ENCODE results near the gene SLC22A4. TPM values are rescaled to one million over a fixed set of nuclear protein-coding genes. Genes with fewer than 3 reads are reported as not detected.

SLC22A4 gene
- total and polyA plus RNA-seq, 2 of the 8 experiments (the other 6 are each of a cell fraction or from before 2014, with no cell fraction given) = 0.45 to 0.60 TPM

DNA sequence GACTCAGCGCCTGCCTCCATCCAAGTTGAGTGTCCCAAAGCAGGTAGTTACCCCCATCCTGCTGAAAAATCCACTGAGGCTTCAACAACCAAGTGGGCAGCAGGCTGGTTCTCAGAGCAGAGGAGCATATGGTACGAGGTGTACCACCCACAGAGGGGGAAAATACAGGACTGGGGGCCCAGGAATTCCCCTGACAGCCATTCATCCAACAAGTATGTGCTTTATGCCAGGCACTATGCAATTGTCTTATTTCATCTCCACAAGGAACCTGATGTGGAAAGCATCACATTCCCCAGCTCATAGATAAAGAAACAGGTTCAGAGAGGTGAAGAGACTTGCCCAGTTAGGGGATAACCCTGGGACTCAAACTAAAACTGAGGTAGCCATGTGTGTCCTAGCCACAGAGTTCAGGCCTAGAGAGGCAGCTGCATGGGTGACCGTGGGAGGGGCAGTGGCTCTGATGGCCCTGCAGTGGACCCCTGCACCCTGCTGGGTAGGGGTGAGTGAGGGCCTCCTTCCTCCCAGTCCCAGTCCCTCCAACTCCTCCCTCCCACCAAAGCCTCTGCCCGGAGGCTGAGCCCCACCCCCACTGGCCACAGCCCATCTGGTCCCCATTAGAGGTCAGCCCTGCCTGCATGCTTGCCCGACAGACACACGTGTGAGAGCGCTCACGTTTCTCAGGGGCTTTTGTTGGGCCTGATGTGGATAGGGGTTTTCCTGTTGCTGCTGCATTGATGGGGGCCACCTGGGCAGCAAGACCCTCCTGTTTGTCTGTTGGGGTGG lies 25.2 kb upstream of the SLC22A4 start:
- Histone ChIP-seq H2BK15ac (ENCODE audit: low read length) (no peak overlapping the region), H2BK5ac (ENCODE audit: low read depth, low read length) (no peak overlapping the region), H4K8ac (ENCODE audit: extremely low read depth, insufficient read depth, low read length) (no peak overlapping the region), H3K14ac (ENCODE audit: insufficient read length) (no peak overlapping the region), H3K9me3 (ENCODE audit: insufficient read depth in 2 of 2, low read depth in 1 of 2, low read length in 1 of 2) (no peaks in the 10 kb centered on the region), H3K4ac (replicated peaks; ENCODE audit: insufficient read length, low read depth, low read length) (no peak overlapping the region), H3K9ac (replicated peaks in 1 of 4; ENCODE audit: extremely low read depth in 1 of 4, low read depth in 3 of 4, low read length in 3 of 4) (no peak overlapping the region), H3K4me3 (ENCODE audit: extremely low read depth in 1 of 4, insufficient read depth in 2 of 4, low read depth in 3 of 4, low read length in 4 of 4) (no peak overlapping the region), H4K5ac (ENCODE audit: insufficient read length, low read depth, low read length) (no peak overlapping the region), H3K27ac (ENCODE audit: low read depth, low read length) (no peak overlapping the region), H3K4me2 (ENCODE audit: insufficient read depth in 1 of 2, low read depth in 2 of 2, low read length in 2 of 2) (no peak overlapping the region), H3K18ac (ENCODE audit: extremely low read depth, low read length) (no peak overlapping the region), H3K27me3 (replicated peaks in 1 of 4; ENCODE audit: control insufficient read depth in 3 of 4, extremely low read depth in 1 of 4, insufficient read depth in 3 of 4, low read length in 3 of 4) (no peaks in the 10 kb centered on the region), H3K36me3 (ENCODE audit: control insufficient read depth in 2 of 4, insufficient read depth in 4 of 4, low read length in 3 of 4) (no peaks in the 10 kb centered on the region; a peak in 1 of 8 replicates), H4K20me1 (replicated peaks in 1 of 2; ENCODE audit: control insufficient read depth in 1 of 2, insufficient read depth in 2 of 2, low read length in 2 of 2) (no peaks in the 10 kb centered on the region), H3K23ac (ENCODE audit: insufficient read length) (no peak overlapping the region), H3K4me1 (replicated peaks in 1 of 4; ENCODE audit: control insufficient read depth in 3 of 4, insufficient read depth in 4 of 4, low read length in 3 of 4) (peaks cover 0 to 2% (median 0%) of the 10 kb centered on the region in 4 experiments; a peak in 2 of 7 replicates), H2BK120ac (replicated peaks; ENCODE audit: low read depth, low read length) (no peak overlapping the region), H3K23me2 (ENCODE audit: low read depth, low read length) (no peaks in the 10 kb centered on the region), H3K79me1 (ENCODE audit: low read depth, low read length) (no peaks in the 10 kb centered on the region), H3K56ac (replicated peaks; ENCODE audit: insufficient read length, low read depth, low read length) (no peak overlapping the region), H4K91ac (replicated peaks; ENCODE audit: insufficient read length, low read length) (no peak overlapping the region), H3K79me2 (ENCODE audit: control insufficient read depth in 1 of 2, insufficient read depth in 2 of 2, low read length in 2 of 2) (no peaks in the 10 kb centered on the region), H2AFZ (ENCODE audit: low read length) (no peak overlapping the region), H2BK12ac (ENCODE audit: low read depth, low read length) (no peak overlapping the region), H2AK5ac (ENCODE audit: low read depth, low read length) (no peak overlapping the region), H2BK20ac (ENCODE audit: low read length) (no peak overlapping the region)
- POLR2A ChIA-PET (ENCODE audit: partially characterized antibody) = interaction anchor here (0.6 to 0.7 kb wide), 2 partner anchors 53 to 142 kb away, joined by 3 read pairs; no protein-coding TSS in a partner anchor
- FAIRE-seq (no peak), DNase-seq (ENCODE audit: low read depth in 1 of 2, low spot score in 2 of 2) (peak in 1 of 2 experiments; percentile 41)
- CTCF ChIA-PET (ENCODE audit: partially characterized antibody) = interaction anchor here (0.7 to 4.1 kb wide), 4 partner anchors 10 to 102 kb away, joined by 3 to 16 read pairs (median 4); no protein-coding TSS in a partner anchor
- WGBS, 2 experiments (ENCODE audit: extremely low coverage in 1 of 2, insufficient coverage in 1 of 2, insufficient read length in 1 of 2, insufficient replicate concordance in 2 of 2, low coverage in 1 of 2, low lambda C conversion rate in 2 of 2, missing lambda C conversion rate in 1 of 2) = 87% methylated on average over 8 of the region's 8 CpGs; no CpG with 5 or more reads in 1 of the 2 experiments
- TF ChIP-seq, protein P1, sequence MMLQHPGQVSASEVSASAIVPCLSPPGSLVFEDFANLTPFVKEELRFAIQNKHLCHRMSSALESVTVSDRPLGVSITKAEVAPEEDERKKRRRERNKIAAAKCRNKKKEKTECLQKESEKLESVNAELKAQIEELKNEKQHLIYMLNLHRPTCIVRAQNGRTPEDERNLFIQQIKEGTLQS (IDR thresholded peaks at IDR 0.05; ENCODE audit: insufficient read depth, low read depth, low read length) = no peak
- no peak for TF ChIP-seq SIN3A (conservative IDR thresholded peaks at IDR 0.05 in 1 of 2, IDR thresholded peaks at IDR 0.05 in 1 of 2; ENCODE audit: low read depth in 1 of 2, low read length in 2 of 2)
- no peak for TF ChIP-seq HDAC6 (IDR thresholded peaks at IDR 0.05; ENCODE audit: low read depth, low read length)
- TF ChIP-seq RXRA (IDR thresholded peaks at IDR 0.05; ENCODE audit: insufficient read depth, low read depth, low read length) = no peak
- no peak for TF ChIP-seq JUND (IDR thresholded peaks at IDR 0.05; ENCODE audit: low read length)
- TF ChIP-seq SRF (IDR thresholded peaks at IDR 0.05; ENCODE audit: low read depth, low read length) = no peak
- TF ChIP-seq JUN (IDR thresholded peaks at IDR 0.05; ENCODE audit: low read depth, low read length) = no peak
- TF ChIP-seq CHD2 (IDR thresholded peaks at IDR 0.05; ENCODE audit: low read length) = no peak
- TF ChIP-seq CTBP2 (IDR thresholded peaks at IDR 0.05; ENCODE audit: borderline replicate concordance, insufficient read depth, insufficient read length, low read length) = no peak
- no peak for TF ChIP-seq RAD21 (IDR thresholded peaks at IDR 0.05 in 1 of 2, conservative IDR thresholded peaks at IDR 0.05 in 1 of 2; ENCODE audit: low read depth in 2 of 2, low read length in 2 of 2)
- TF ChIP-seq SP4 (IDR thresholded peaks at IDR 0.05; ENCODE audit: low read length) = no peak
- TF ChIP-seq TEAD4 (IDR thresholded peaks at IDR 0.05; ENCODE audit: low read depth, low read length) = no peak

All from H1 (cell line).